ENCODE measurements around the gene FICD. TPM values are rescaled to one million over a fixed set of nuclear protein-coding genes. Genes with fewer than 3 reads are reported as not detected.

FICD gene
- total RNA-seq, 4 donors from 2014 or later = 3.3 to 8.8 (median 5.5) TPM

DNA sequence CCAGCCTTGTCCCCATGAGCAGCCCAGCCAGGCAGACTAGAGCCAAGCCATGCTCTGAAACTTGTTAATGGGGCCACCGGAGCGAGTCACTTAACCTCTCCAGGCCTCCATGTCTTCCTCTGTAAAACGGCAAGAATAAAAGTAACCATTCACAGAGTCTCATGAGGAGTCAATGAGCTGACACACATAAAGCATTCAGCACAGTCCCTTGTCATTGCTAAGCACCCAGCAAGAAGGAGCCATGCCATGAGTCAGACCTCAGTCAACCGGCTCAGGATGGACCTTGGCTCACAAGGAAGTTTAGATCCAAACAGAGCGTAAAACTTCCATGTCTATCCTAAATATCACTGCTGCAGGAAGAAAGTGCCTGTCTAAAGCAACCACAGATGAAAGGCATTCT is 10.6 kb downstream of the FICD start:
- Histone ChIP-seq H3K27ac (no peak overlapping the region), H3K36me3 (peaks cover 0 to 100% of the 10 kb centered on the region in 2 donors), H3K4me1 (peaks cover 0 to 5% (median 0%) of the 10 kb centered on the region in 3 donors), H3K9me3 (no peaks in the 10 kb centered on the region), H3K27me3 (no peaks in the 10 kb centered on the region), H3K4me3 (no peak overlapping the region)
- 82 to 95% methylated on average over 4 to 5 of the region's 5 CpGs for WGBS, 2 donors (ENCODE audit: low coverage in 1 of 2)
- ATAC-seq = no peak
- TF ChIP-seq POLR2A (IDR thresholded peaks at IDR 0.05) (no peak), EP300 (IDR thresholded peaks at IDR 0.05) (no peak), POLR2AphosphoS5 (IDR thresholded peaks at IDR 0.05) (no peak)
- TF ChIP-seq, protein P1, sequence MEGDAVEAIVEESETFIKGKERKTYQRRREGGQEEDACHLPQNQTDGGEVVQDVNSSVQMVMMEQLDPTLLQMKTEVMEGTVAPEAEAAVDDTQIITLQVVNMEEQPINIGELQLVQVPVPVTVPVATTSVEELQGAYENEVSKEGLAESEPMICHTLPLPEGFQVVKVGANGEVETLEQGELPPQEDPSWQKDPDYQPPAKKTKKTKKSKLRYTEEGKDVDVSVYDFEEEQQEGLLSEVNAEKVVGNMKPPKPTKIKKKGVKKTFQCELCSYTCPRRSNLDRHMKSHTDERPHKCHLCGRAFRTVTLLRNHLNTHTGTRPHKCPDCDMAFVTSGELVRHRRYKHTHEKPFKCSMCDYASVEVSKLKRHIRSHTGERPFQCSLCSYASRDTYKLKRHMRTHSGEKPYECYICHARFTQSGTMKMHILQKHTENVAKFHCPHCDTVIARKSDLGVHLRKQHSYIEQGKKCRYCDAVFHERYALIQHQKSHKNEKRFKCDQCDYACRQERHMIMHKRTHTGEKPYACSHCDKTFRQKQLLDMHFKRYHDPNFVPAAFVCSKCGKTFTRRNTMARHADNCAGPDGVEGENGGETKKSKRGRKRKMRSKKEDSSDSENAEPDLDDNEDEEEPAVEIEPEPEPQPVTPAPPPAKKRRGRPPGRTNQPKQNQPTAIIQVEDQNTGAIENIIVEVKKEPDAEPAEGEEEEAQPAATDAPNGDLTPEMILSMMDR (IDR thresholded peaks at IDR 0.05) = no peak

DNA sequence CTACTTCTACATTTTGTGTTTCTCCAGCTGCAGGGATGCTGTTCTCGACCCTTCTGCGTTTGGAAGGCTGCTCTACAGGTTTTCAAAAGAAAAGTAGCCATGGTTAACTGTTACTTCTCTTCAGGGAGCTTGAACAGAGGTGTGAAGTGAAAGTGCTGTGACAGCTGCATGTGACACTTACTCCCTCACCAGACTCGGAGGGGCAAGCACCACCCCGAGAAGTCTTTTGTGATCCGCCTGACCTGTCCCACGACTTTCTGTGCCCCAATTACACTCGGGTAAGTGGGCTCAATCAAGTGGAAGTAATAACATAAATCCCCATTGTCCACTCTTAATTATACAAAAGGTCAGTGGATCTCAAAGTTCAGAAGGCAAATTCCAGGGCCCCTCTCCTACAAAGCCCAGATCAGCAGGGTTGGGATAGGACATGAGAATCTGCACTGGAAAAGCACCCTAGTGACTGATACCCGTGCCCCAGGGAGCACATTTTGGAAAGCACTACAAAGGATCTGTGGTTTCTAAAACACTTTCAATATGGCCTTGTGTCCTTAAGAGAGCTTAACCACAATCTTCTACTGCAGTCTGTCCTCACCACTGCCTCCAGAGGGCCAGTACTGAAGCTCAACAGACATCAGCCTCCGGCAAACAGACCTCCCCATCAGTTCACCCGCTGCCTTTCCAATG is 11.5 kb downstream of the FICD start:
- H3K27me3 ChIP-seq = no peaks in the 10 kb centered on the region
- H3K4me3 ChIP-seq = no peak overlapping the region
- peaks cover 0 to 100% of the 10 kb centered on the region in 2 donors for H3K36me3 ChIP-seq
- no peak overlapping the region for H3K27ac ChIP-seq
- no peak for ATAC-seq
- H3K4me1 ChIP-seq = no peaks in the 10 kb centered on the region
- H3K9me3 ChIP-seq = no peaks in the 10 kb centered on the region
- WGBS, 2 donors (ENCODE audit: low coverage in 1 of 2) = 62 to 71% methylated on average over 6 to 9 of the region's 10 CpGs
- no peak for TF ChIP-seq EP300 (IDR thresholded peaks at IDR 0.05)
- TF ChIP-seq POLR2A (IDR thresholded peaks at IDR 0.05) = no peak
- TF ChIP-seq, protein P1 (IDR thresholded peaks at IDR 0.05) = no peak
- TF ChIP-seq POLR2AphosphoS5 (IDR thresholded peaks at IDR 0.05) = no peak

DNA sequence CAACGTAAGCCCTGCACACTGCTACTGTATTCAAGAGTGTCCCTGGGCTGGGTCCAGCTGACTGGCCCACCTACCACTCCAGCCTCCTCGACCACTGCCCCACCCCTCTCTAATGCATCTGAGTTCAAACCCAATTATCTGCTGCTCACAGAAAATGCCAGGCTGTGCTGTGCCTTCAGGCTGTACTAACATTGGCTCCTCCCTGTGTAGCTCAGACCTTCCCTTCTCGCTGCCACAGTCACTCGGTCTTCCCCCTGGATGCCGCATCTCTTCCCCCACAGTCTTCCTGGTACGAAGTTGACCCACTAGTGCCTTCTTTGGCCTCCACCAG is 12.1 kb downstream of the FICD start:
- no peaks in the 10 kb centered on the region for H3K4me1 ChIP-seq
- no peaks in the 10 kb centered on the region for H3K9me3 ChIP-seq
- H3K27me3 ChIP-seq = no peaks in the 10 kb centered on the region
- no peak for ATAC-seq
- peaks cover 0 to 100% of the 10 kb centered on the region in 2 donors for H3K36me3 ChIP-seq
- TF ChIP-seq, protein P1 (IDR thresholded peaks at IDR 0.05) = no peak
- no peak for TF ChIP-seq POLR2A (IDR thresholded peaks at IDR 0.05)
- no peak for TF ChIP-seq EP300 (IDR thresholded peaks at IDR 0.05)
- no peak for TF ChIP-seq POLR2AphosphoS5 (IDR thresholded peaks at IDR 0.05)
- no peak overlapping the region for H3K27ac ChIP-seq
- H3K4me3 ChIP-seq = no peak overlapping the region
- 81% methylated on average over 3 of the region's 6 CpGs; no CpG with 5 or more reads in 1 of the 2 donors for WGBS, 2 donors (ENCODE audit: low coverage in 1 of 2)

DNA sequence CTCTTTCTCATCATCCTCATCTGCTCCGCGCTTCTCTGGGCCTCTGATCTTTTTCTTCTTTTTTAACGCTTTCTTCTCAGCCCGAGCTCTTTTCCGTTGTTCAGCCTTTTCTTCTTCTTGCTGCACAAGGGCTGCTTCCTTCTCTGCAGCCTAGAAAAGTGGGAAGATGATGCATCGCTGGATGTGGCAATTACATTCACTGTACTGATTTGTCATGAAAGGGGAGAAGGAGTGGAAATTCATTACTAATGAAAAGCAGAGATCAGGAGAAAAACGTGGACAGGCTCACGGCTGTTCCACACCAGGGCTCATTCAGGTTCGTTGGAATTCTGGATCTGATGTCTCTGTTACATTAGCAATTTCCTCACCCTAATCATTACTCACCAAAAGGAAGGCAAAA is 15.1 kb downstream of the FICD start:
- peaks cover 2 to 100% of the 10 kb centered on the region in 2 donors for H3K36me3 ChIP-seq
- no peaks in the 10 kb centered on the region for H3K4me1 ChIP-seq
- WGBS, 2 donors (ENCODE audit: low coverage in 1 of 2) = 89 to 100% methylated on average over 1 to 9 of the region's 9 CpGs
- no peak for TF ChIP-seq POLR2A (IDR thresholded peaks at IDR 0.05)
- TF ChIP-seq, protein P1 (IDR thresholded peaks at IDR 0.05) = no peak
- no peak for TF ChIP-seq POLR2AphosphoS5 (IDR thresholded peaks at IDR 0.05)
- no peak for TF ChIP-seq EP300 (IDR thresholded peaks at IDR 0.05)
- no peak overlapping the region for H3K4me3 ChIP-seq
- H3K27ac ChIP-seq = no peak overlapping the region
- H3K9me3 ChIP-seq = no peaks in the 10 kb centered on the region
- ATAC-seq = no peak
- H3K27me3 ChIP-seq = no peaks in the 10 kb centered on the region
